HepG2 (cell line): ENCODE data around the gene C1QTNF6. TPM values are rescaled to one million over a fixed set of nuclear protein-coding genes. Genes with fewer than 3 reads are reported as not detected.

Experiments
- ATAC-seq: fragments of 200-7000 bp; cut with Tn5 transposase; 3 replicates; pipeline ENCODE4 v1.9.1; 2020; ENCODE audit warnings: mild to moderate bottlenecking, moderate library complexity
- BruUV-seq: library from RNA; stranded (reverse); fragments of 400-500 nt; replicated peaks from 2 replicates; lab custom pipeline; 2021; lab: Mats Ljungman, UMichigan
- CTCF ChIA-PET: fragments of 300-600 bp; formaldehyde crosslinking; extraction: SDS; loops from one replicate; lab custom pipeline; 2021; ENCODE audit warnings: low total read pairs, inconsistent platforms, low intra/inter-chr PET ratio; lab: Yijun Ruan, JAX
- POLR2A ChIA-PET: fragments of 350-600 bp; sonication (Branson Sonifier 250); formaldehyde crosslinking; loops from one replicate; lab custom pipeline; 2020; ENCODE audit warnings: antibody characterized with exemption, inconsistent platforms; lab: Yijun Ruan, JAX
- DNase-seq: peaks from one replicate; pipeline ENCODE4 v3.0.0-alpha.2; 2015; ENCODE audit warnings: low spot score
- FAIRE-seq: peaks from 3 replicates; lab custom pipeline; 2011; peaks lifted over from hg19 to GRCh38; lab: Jason Lieb, UNC
- H2AFZ ChIP-seq: one replicate; pipeline ENCODE4 v1.6.1; 2011; ENCODE audit warnings: low read length, inconsistent platforms
- H3K27ac ChIP-seq: fragments of 300-600 bp; 3 replicates; pipeline ENCODE4 v1.8.0; 2011; ENCODE audit warnings: mixed run types, mild to moderate bottlenecking, mixed read lengths, low read length, inconsistent platforms; ENCODE audit not compliant: insufficient read depth; ENCODE audit errors: extremely low read length
- H3K27me3 ChIP-seq, 2 experiments: fragments of 200-600 bp in 1 of 2; 2 replicates in 1 of 2; 3 replicates in 1 of 2; pipeline versions ENCODE4 v1.6.0 to v1.8.0; 2011; ENCODE audit warnings: low read length in 2 of 2, mild to moderate bottlenecking in 2 of 2, moderate library complexity in 2 of 2, inconsistent platforms in 1 of 2; ENCODE audit not compliant: insufficient read depth in 2 of 2, control insufficient read depth in 1 of 2
- H3K36me3 ChIP-seq, 2 experiments: fragments of 200-600 bp in 1 of 2; replicated peaks in 1 of 2; 2 replicates in 1 of 2; 3 replicates in 1 of 2; pipeline versions ENCODE4 v1.5.1 to v1.8.0; 2011; ENCODE audit warnings: low read length in 2 of 2, inconsistent platforms in 1 of 2; ENCODE audit not compliant: insufficient read depth in 2 of 2, control insufficient read depth in 1 of 2
- H3K4me1 ChIP-seq: 2 replicates; pipeline ENCODE4 v1.5.1; 2012; ENCODE audit warnings: low read length, inconsistent platforms; ENCODE audit not compliant: insufficient read depth
- H3K4me2 ChIP-seq: 2 replicates; pipeline ENCODE4 v1.6.0; 2011; ENCODE audit warnings: low read depth, low read length, inconsistent platforms
- H3K4me3 ChIP-seq, 3 experiments: fragments of 200-600 bp in 1 of 3; sonication (generic), shearing (Covaris generic) in 1 of 3; replicated peaks in 1 of 3; 2 replicates each; pipeline ENCODE4 v1.5.1; 2011 to 2016; ENCODE audit warnings: low read length in 3 of 3, inconsistent platforms in 2 of 3, low read depth in 2 of 3, mild to moderate bottlenecking in 2 of 3, control low read depth in 1 of 3, mixed read lengths in 1 of 3; ENCODE audit not compliant: insufficient read depth in 1 of 3
- H3K79me2 ChIP-seq: one replicate; pipeline ENCODE4 v1.6.1; 2011; ENCODE audit warnings: low read length, inconsistent platforms; ENCODE audit not compliant: insufficient read depth
- H3K9ac ChIP-seq: 2 replicates; pipeline ENCODE4 v1.6.0; 2011; ENCODE audit warnings: mild to moderate bottlenecking, low read depth, low read length, inconsistent platforms; ENCODE audit not compliant: insufficient read depth
- H3K9me3 ChIP-seq: 2 replicates; pipeline ENCODE4 v1.5.1; 2012; ENCODE audit warnings: mild to moderate bottlenecking, low read length
- H4K20me1 ChIP-seq: 2 replicates; pipeline ENCODE4 v1.6.0; 2011; ENCODE audit warnings: inconsistent platforms, mild to moderate bottlenecking, low read length, moderate library complexity; ENCODE audit not compliant: insufficient read depth
- CENPX ChIP-seq: sonication (generic); formaldehyde crosslinking; IDR thresholded peaks from 2 replicates; pipeline ENCODE4 v1.9.0; 2021; ENCODE audit warnings: mild to moderate bottlenecking, missing genetic modification reagents, moderate library complexity
- KLF13 ChIP-seq: sonication (generic); formaldehyde crosslinking; IDR thresholded peaks from 2 replicates; pipeline ENCODE4 v1.4.0; 2020; ENCODE audit warnings: mild to moderate bottlenecking, missing genetic modification reagents
- ZKSCAN1 ChIP-seq: fragments of 150-350 bp; IDR thresholded peaks from 2 replicates; pipeline ENCODE4 v1.6.1; 2014; ENCODE audit warnings: low read length
- ZNF782 ChIP-seq: sonication (generic); formaldehyde crosslinking; IDR thresholded peaks from 2 replicates; pipeline ENCODE4 v1.4.0; 2020; ENCODE audit warnings: missing genetic modification reagents, mild to moderate bottlenecking, borderline replicate concordance
- WGBS: methylation state at CpG from one replicate; pipeline ENCODE4 v1.1.6; 2017; ENCODE audit warnings: low lambda C conversion rate; 5-methylcytosine and 5-hydroxymethylcytosine counted together
- in situ Hi-C: cut with HindIII; loops from 2 replicates; pipeline ENCODE4 v1.10.0; 2017; ENCODE audit warnings: low pct_unique_long_range_greater_than_20kb; ENCODE audit not compliant: extremely low pct_ligation_motif_present
- intact Hi-C: fragments of 100-400 bp; cut with micrococcal nuclease; formaldehyde crosslinking; loops from one replicate; pipeline ENCODE4 v1.10.0; 2022; ENCODE audit not compliant: unreplicated experiment
- polyA plus RNA-seq, 8 experiments: library from polyadenylated mRNA; depleted of rRNA in 3 of 8; stranded (reverse) in 7 of 8; unstranded in 1 of 8; fragments of >200 nt; fragmentation: Illumina TruSeq in 4 of 8; extraction: Trizol in 4 of 8; gene quantifications; 2 replicates each; pipeline versions ENCODE4 v1.2.1 to v1.2.3, GENCODE V29; 2011 to 2016; ENCODE audit warnings: low read depth in 4 of 8, missing spikeins in 1 of 8, mixed read lengths in 1 of 8; ENCODE audit not compliant: insufficient read depth in 1 of 8
- total RNA-seq, 5 experiments: library from RNA; depleted of rRNA; stranded (reverse); fragments of >200 nt; fragmentation: Illumina TruSeq; extraction: Trizol; gene quantifications; 2 replicates each; pipeline ENCODE4 v1.2.3, GENCODE V29; 2016; ENCODE audit warnings: low read depth in 1 of 5
- TF ChIP-seq, protein P1 (sequence below): sonication (generic); IDR thresholded peaks from 2 replicates; pipeline ENCODE4 v1.6.1; 2016; ENCODE audit warnings: low read depth, borderline replicate concordance

C1QTNF6 gene
- total and polyA plus RNA-seq, 2 of the 13 experiments (the other 11 are each of a cell fraction or from before 2014, with no cell fraction given): 2.7 to 6.9 TPM

- TF ChIP-seq, protein P1, sequence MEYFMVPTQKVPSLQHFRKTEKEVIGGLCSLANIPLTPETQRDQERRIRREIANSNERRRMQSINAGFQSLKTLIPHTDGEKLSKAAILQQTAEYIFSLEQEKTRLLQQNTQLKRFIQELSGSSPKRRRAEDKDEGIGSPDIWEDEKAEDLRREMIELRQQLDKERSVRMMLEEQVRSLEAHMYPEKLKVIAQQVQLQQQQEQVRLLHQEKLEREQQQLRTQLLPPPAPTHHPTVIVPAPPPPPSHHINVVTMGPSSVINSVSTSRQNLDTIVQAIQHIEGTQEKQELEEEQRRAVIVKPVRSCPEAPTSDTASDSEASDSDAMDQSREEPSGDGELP: no peak
- TF ChIP-seq CENPX (CRISPR knock-in tag) (no peak), KLF13 (no peak)
Measured at GRCh38 chr22:37213941-37214730, 26.1 kb upstream of the C1QTNF6 start (continued).

- Histone ChIP-seq H3K4me2 (0 out of 2 replicates have a peak overlapping the region, but pooled peaks have one; percentile 25), H3K9ac (no peak overlapping the region), H3K79me2 (no peaks in the 10 kb centered on the region), H3K9me3 (no peaks in the 10 kb centered on the region), H2AFZ (no peak overlapping the region), H3K27ac (no peak overlapping the region), H3K4me1 (peaks cover 28% of the 10 kb centered on the region), H4K20me1 (no peaks in the 10 kb centered on the region), H3K4me3 (no peak overlapping the region), H3K27me3 (peaks cover 0 to 33% of the 10 kb centered on the region in 2 experiments; a peak in 4 of 5 replicates), H3K36me3 (no peaks in the 10 kb centered on the region)
- FAIRE-seq (no peak), DNase-seq (no peak), ATAC-seq (0 out of 3 replicates have a peak, but pooled peaks have one; percentile 13)
- BruUV-seq: no TSS peak
- intact Hi-C loops: no loop called here
- in situ Hi-C loops: no loop called here
- ChIA-PET POLR2A (no interaction called here), CTCF (no interaction called here)
- WGBS: 54% methylated on average over 10 of the region's 18 CpGs
- TF ChIP-seq ZKSCAN1: peak; percentile 76
- no peak for TF ChIP-seq ZNF782 (CRISPR knock-in tag)
Measured at GRCh38 chr22:37213218-37213855, 25.3 kb upstream of the C1QTNF6 start.
